Parathyroid adenoma (tissue), 2 donors: ENCODE data around the gene ETV7.

ENCODE experiments used
- H2AFZ ChIP-seq: fragments of 300-600 bp; sonication (generic); one replicate; pipeline ENCODE4 v1.7.0; 2017; ENCODE audit warnings: antibody characterized with exemption, mild to moderate bottlenecking
- H3K27ac ChIP-seq: fragments of 300-600 bp; sonication (generic); one replicate; pipeline ENCODE4 v1.7.0; 2017
- H3K27me3 ChIP-seq: fragments of 300-600 bp; sonication (generic); one replicate; pipeline ENCODE4 v1.7.0; 2017; ENCODE audit warnings: low read length; ENCODE audit not compliant: control insufficient read depth, insufficient read depth
- H3K36me3 ChIP-seq: fragments of 300-600 bp; sonication (generic); one replicate; pipeline ENCODE4 v1.7.0; 2017; ENCODE audit warnings: low read length; ENCODE audit not compliant: control insufficient read depth, insufficient read depth
- H3K4me1 ChIP-seq: fragments of 300-600 bp; sonication (generic); one replicate; pipeline ENCODE4 v1.7.0; 2017; ENCODE audit warnings: control low read depth
- H3K4me2 ChIP-seq: fragments of 300-600 bp; sonication (generic); one replicate; pipeline ENCODE4 v1.7.0; 2017; ENCODE audit warnings: low read length
- H3K4me3 ChIP-seq: fragments of 300-600 bp; sonication (generic); one replicate; pipeline ENCODE4 v1.7.0; 2017; ENCODE audit warnings: low read depth, low read length
- H3K79me2 ChIP-seq: fragments of 300-600 bp; sonication (generic); one replicate; pipeline ENCODE4 v1.7.0; 2017; ENCODE audit warnings: control low read depth
- H3K9ac ChIP-seq: fragments of 300-600 bp; sonication (generic); one replicate; pipeline ENCODE4 v1.7.0; 2017; ENCODE audit warnings: mild to moderate bottlenecking
- H3K9me3 ChIP-seq: fragments of 300-600 bp; sonication (generic); one replicate; pipeline ENCODE4 v1.7.0; 2017; ENCODE audit warnings: low read length; ENCODE audit not compliant: control insufficient read depth
- TF ChIP-seq, protein P1 (sequence below): fragments of 300-600 bp; sonication (generic); IDR thresholded peaks from one replicate; pipeline ENCODE4 v1.7.0; 2017; ENCODE audit warnings: antibody characterized with exemption, mild to moderate bottlenecking
- donor health status: primary hyperparathyroidism.

Gene ETV7

DNA sequence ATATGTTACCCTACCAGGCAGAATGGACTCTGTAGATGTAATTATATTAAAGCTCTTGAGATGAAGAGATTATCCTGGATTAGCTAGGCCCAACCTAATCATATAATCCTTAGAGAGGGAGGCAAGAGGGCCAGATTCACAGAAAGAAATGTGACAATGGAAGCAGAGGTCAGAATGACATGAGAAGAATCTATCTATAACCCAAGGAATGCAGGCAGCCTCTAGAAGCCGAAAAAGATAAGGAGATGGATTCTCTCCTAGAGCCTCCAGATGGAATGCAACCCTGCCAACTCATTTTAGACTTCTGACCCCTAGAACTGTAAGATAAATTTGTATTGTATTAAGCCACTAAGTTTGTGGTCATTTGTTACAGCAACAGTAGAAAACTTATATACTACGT, 42.9 kb upstream of the ETV7 start:
- TF ChIP-seq, protein P1, sequence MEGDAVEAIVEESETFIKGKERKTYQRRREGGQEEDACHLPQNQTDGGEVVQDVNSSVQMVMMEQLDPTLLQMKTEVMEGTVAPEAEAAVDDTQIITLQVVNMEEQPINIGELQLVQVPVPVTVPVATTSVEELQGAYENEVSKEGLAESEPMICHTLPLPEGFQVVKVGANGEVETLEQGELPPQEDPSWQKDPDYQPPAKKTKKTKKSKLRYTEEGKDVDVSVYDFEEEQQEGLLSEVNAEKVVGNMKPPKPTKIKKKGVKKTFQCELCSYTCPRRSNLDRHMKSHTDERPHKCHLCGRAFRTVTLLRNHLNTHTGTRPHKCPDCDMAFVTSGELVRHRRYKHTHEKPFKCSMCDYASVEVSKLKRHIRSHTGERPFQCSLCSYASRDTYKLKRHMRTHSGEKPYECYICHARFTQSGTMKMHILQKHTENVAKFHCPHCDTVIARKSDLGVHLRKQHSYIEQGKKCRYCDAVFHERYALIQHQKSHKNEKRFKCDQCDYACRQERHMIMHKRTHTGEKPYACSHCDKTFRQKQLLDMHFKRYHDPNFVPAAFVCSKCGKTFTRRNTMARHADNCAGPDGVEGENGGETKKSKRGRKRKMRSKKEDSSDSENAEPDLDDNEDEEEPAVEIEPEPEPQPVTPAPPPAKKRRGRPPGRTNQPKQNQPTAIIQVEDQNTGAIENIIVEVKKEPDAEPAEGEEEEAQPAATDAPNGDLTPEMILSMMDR: no peak
- no peaks in the 10 kb centered on the region for H3K79me2 ChIP-seq
- no peak overlapping the region for H2AFZ ChIP-seq
- H3K36me3 ChIP-seq: no peaks in the 10 kb centered on the region
- no peaks in the 10 kb centered on the region for H3K4me1 ChIP-seq
- no peak overlapping the region for H3K4me2 ChIP-seq
- no peaks in the 10 kb centered on the region for H3K27me3 ChIP-seq
- H3K9me3 ChIP-seq: no peaks in the 10 kb centered on the region
- H3K27ac ChIP-seq: no peak overlapping the region
- H3K4me3 ChIP-seq: no peak overlapping the region
- H3K9ac ChIP-seq: no peak overlapping the region

DNA sequence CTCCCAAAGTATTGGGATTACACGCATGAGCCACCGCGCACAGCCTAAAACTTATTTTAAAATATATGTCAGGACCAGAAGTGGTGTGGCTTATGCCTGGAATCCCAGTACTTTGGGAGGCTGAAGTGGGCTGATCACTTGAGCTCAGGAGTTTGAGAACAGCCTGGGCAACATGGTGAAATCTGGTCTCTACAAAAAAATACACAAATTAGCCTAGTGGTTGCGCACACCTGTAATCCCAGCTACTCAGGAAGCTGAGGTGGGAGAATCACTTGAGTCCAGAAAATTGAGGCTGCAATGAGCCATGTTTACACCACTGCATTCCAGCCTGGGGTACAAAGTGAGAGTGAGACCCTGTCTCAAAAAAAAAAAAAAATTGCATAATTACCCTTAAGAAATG, 41.4 kb upstream of the ETV7 start:
- no peaks in the 10 kb centered on the region for H3K4me1 ChIP-seq
- no peak overlapping the region for H3K4me2 ChIP-seq
- H3K27ac ChIP-seq: no peak overlapping the region
- no peak overlapping the region for H3K4me3 ChIP-seq
- no peaks in the 10 kb centered on the region for H3K9me3 ChIP-seq
- no peaks in the 10 kb centered on the region for H3K36me3 ChIP-seq
- TF ChIP-seq, protein P1: no peak
- H3K9ac ChIP-seq: no peak overlapping the region
- no peaks in the 10 kb centered on the region for H3K79me2 ChIP-seq
- H2AFZ ChIP-seq: no peak overlapping the region
- no peaks in the 10 kb centered on the region for H3K27me3 ChIP-seq

DNA sequence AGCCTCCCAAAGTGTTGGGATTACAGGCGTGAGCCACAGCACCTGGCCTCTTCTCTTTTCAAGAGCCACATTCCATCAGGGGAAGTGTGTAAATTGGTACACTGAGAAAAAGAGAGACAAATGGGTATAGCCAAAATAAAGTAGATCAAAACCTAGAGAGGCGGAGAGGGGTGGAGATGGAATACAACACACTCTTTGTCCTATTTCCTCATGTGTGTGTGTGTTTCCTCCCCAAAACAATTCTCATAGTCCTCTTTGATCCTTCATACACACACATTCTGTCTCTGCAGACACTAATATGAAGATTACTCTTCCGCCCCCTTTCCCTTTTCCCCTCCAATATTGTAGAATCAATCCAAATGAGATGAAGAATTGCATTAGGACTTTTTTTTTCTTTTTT, 39.2 kb upstream of the ETV7 start:
- no peaks in the 10 kb centered on the region for H3K4me1 ChIP-seq
- no peak overlapping the region for H3K4me3 ChIP-seq
- H3K9ac ChIP-seq: no peak overlapping the region
- H2AFZ ChIP-seq: no peak overlapping the region
- H3K79me2 ChIP-seq: no peaks in the 10 kb centered on the region
- TF ChIP-seq, protein P1: no peak
- no peak overlapping the region for H3K27ac ChIP-seq
- H3K27me3 ChIP-seq: no peaks in the 10 kb centered on the region
- no peaks in the 10 kb centered on the region for H3K9me3 ChIP-seq
- H3K4me2 ChIP-seq: no peak overlapping the region
- H3K36me3 ChIP-seq: no peaks in the 10 kb centered on the region

DNA sequence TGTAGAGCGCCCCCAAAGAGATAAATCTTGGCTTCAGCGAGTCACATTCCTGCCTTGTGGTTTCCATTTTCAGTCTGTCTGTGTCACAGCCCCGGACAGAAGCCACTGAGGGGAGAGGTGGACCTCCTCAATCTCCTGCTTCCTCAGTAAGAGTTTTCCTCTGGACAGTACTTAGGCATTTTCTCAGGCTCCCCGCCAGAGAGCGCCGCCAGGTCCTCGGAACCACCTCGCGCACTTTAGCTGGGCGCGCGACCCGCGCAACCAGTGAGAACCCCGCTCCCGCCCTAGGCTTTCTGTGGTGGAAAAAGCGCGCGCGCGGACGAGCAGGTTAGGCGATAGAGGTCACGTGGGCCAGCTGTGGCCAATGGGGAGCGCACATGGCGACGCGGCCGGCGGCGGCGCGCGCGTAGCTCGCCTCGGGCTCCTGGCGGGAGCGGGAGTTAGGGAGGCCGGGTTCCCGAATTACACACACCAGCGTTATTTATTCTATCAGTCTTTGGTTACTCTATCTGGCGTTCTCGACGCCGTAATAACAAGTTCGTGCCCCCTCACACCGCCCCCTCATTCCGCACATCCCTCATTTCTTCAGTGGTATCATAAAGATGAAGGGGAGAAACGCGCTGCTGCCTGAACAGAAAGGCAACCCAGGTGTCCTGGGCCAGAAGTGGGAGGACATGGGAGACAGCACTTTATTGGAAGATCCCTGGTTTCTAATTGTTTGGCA, 35.8 kb upstream of the ETV7 start:
- H3K4me2 ChIP-seq: peak overlapping the region; percentile 99
- H3K27ac ChIP-seq: peak overlapping the region; percentile 82
- H3K36me3 ChIP-seq: no peaks in the 10 kb centered on the region
- peak overlapping the region; percentile 84 for H3K4me3 ChIP-seq
- peak overlapping the region; percentile 40 for H3K9ac ChIP-seq
- peak overlapping the region; percentile 99 for H2AFZ ChIP-seq
- H3K4me1 ChIP-seq: no peaks in the 10 kb centered on the region
- TF ChIP-seq, protein P1: peak; percentile 82
- H3K27me3 ChIP-seq: no peaks in the 10 kb centered on the region
- H3K79me2 ChIP-seq: no peaks in the 10 kb centered on the region
- H3K9me3 ChIP-seq: no peaks in the 10 kb centered on the region

DNA sequence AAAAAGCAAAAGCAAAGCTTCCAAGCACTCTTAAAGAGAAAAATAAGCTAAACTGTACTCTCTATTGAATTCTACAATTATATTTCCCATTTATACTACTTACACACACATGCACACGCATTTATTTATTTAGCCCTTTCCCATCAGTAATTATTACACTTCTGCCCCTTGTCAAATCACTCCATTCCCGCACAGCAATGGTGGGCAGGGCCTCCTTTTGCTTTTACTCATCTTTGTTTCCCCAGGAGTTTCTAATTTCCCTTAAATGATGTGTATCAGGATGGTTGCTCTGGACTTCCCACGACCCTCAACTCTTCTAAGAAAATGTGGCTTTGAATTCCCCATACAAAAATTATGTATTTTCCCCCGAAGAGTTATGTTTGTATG, 35.2 kb upstream of the ETV7 start:
- H3K27ac ChIP-seq: peak overlapping the region; percentile 82
- TF ChIP-seq, protein P1: no peak
- no peaks in the 10 kb centered on the region for H3K4me1 ChIP-seq
- H3K4me3 ChIP-seq: peak overlapping the region; percentile 84
- H3K27me3 ChIP-seq: no peaks in the 10 kb centered on the region
- H3K36me3 ChIP-seq: no peaks in the 10 kb centered on the region
- H3K4me2 ChIP-seq: peak overlapping the region; percentile 99
- peak overlapping the region; percentile 74 for H2AFZ ChIP-seq
- H3K9ac ChIP-seq: no peak overlapping the region
- H3K79me2 ChIP-seq: no peaks in the 10 kb centered on the region
- H3K9me3 ChIP-seq: no peaks in the 10 kb centered on the region
